Thymus (tissue), 11 donors: ENCODE measurements around the gene KNDC1. TPM values are rescaled to one million over a fixed set of nuclear protein-coding genes. Genes with fewer than 3 reads are reported as not detected.

Experiments
- DNase-seq, 9 donors: peaks; one replicate each; pipeline ENCODE4 v3.0.0-alpha.2; 2013; ENCODE audit warnings: low spot score in 9 of 9, low read depth in 6 of 9, missing footprints in 1 of 9
- H3K27ac ChIP-seq, 2 donors: one replicate each; pipeline ENCODE4 v1.5.1; 2013; ENCODE audit warnings: control low read depth in 1 of 2, low read depth in 1 of 2, low read length in 1 of 2, mild to moderate bottlenecking in 1 of 2, moderate library complexity in 1 of 2
- H3K27me3 ChIP-seq, 2 donors: one replicate each; pipeline ENCODE4 v1.5.1; 2013; ENCODE audit warnings: low read length in 1 of 2; ENCODE audit not compliant: control insufficient read depth in 2 of 2, insufficient read depth in 1 of 2
- H3K36me3 ChIP-seq, 2 donors: one replicate each; pipeline ENCODE4 v1.5.1; 2013; ENCODE audit warnings: low read length in 1 of 2, mild to moderate bottlenecking in 1 of 2, moderate library complexity in 1 of 2; ENCODE audit not compliant: control insufficient read depth in 2 of 2, insufficient read depth in 2 of 2
- H3K4me1 ChIP-seq, 2 donors: one replicate each; pipeline ENCODE4 v1.5.1; 2013; ENCODE audit warnings: low read length in 2 of 2; ENCODE audit not compliant: control insufficient read depth in 2 of 2, insufficient read depth in 2 of 2
- H3K4me3 ChIP-seq, 2 donors: one replicate each; pipeline ENCODE4 v1.5.1; 2013; ENCODE audit warnings: low read length in 2 of 2, control low read depth in 1 of 2, mild to moderate bottlenecking in 1 of 2
- H3K9me3 ChIP-seq, 2 donors: one replicate each; pipeline ENCODE4 v1.5.1; 2013; ENCODE audit warnings: low read length in 1 of 2, mild to moderate bottlenecking in 1 of 2; ENCODE audit not compliant: control insufficient read depth in 2 of 2, insufficient read depth in 1 of 2
- WGBS: extraction: QIAGEN DNeasy Blood & Tissue Kit; methylation state at CpG from one replicate; pipeline ENCODE4 v1.1.7; 2013; 5-methylcytosine and 5-hydroxymethylcytosine counted together
- polyA plus RNA-seq: library from polyadenylated mRNA; stranded (reverse); fragments of 200-250 nt; gene quantifications from one replicate; pipeline ENCODE4 v1.2.3, GENCODE V29; 2013
- total RNA-seq: library from RNA; stranded (reverse); fragments of 120-200 nt; gene quantifications from one replicate; pipeline ENCODE4 v1.2.4, GENCODE V29; 2013
- donor health status: healthy.

The KNDC1 gene
- total and polyA plus RNA-seq, 2 donors: 0.02 to 0.19 TPM

DNA sequence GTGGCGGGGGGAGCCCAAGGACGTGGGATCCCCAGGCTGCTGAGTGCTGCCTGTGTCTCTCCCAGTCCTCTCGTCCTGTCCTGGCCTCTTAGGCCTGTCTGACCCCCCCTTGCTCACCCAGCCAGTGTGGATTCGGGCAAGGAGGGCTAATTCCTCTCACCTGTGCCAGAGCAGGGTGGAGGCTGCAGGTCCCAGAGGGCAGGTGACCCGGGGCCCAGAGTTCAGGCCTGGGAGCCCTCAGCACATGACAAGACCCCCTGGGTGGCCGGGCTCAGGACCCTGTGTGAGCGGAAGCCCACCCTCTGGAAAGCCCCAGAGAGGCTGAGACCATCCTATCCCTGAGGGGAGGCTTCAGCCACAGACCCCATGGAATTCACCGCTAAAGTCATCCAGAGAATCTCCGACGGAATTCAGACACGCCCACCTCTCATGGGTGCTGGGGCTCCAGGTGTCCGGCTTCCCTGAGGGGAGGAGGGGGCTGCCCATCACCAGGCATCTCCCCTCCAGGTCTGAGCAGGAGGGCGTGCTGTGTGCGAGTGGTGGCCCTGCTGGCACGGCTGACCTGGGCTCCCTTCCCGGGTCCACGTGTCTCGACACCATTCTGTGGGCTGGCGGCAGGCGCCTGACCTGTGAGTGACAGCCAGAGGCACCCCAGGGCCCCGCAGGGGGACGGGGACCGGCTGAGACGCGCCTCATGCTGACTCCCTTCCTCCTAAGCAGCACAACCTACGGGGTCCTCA, 5.0 kb downstream of the KNDC1 start:
- WGBS: 86% methylated on average over 26 of the region's 26 CpGs
- no peak overlapping the region for H3K27ac ChIP-seq
- H3K9me3 ChIP-seq: no peaks in the 10 kb centered on the region
- no peak overlapping the region for H3K4me3 ChIP-seq
- no peaks in the 10 kb centered on the region for H3K36me3 ChIP-seq
- no peak for DNase-seq
- no peaks in the 10 kb centered on the region for H3K4me1 ChIP-seq
- H3K27me3 ChIP-seq: peaks cover 18 to 27% of the 10 kb centered on the region in 2 donors

- 94% methylated on average over 40 of the region's 40 CpGs for WGBS
Observed at GRCh38 chr10:133165556-133166503, 5.8 kb downstream of the KNDC1 start.

DNA sequence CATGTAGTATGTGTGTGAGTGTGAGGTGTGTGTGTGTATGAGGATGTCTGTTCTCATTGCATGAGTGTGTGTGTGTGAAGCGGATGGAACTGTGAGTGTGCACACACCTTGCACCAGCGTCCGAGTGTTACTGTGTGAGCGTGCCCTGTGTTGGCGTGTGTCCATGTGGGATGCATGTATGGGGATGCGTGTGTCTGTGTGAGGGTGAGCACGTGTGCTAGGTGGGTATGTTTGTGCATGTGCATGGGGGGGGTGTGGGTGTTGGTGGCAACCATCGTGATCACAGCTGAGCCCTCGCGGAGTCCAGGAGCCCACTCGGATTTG, 6.4 kb downstream of the KNDC1 start:
- peaks cover 4 to 15% of the 10 kb centered on the region in 2 donors for H3K27me3 ChIP-seq
- H3K4me3 ChIP-seq: no peak overlapping the region
- 93% methylated on average over 11 of the region's 11 CpGs for WGBS
- no peaks in the 10 kb centered on the region for H3K36me3 ChIP-seq
- no peak overlapping the region for H3K27ac ChIP-seq
- H3K9me3 ChIP-seq: no peaks in the 10 kb centered on the region
- no peak for DNase-seq
- no peaks in the 10 kb centered on the region for H3K4me1 ChIP-seq

More at GRCh38 chr10:133165556-133166503, 5.8 kb downstream of the KNDC1 start:
- no peaks in the 10 kb centered on the region for H3K36me3 ChIP-seq
- H3K4me3 ChIP-seq: no peak overlapping the region
- DNase-seq: no peak
- H3K9me3 ChIP-seq: no peaks in the 10 kb centered on the region
- H3K4me1 ChIP-seq: no peaks in the 10 kb centered on the region
- no peak overlapping the region for H3K27ac ChIP-seq
- peaks cover 10 to 22% of the 10 kb centered on the region in 2 donors for H3K27me3 ChIP-seq

- Histone ChIP-seq H3K27me3 (peaks cover 0 to 9% of the 10 kb centered on the region in 2 donors), H3K9me3 (no peaks in the 10 kb centered on the region), H3K36me3 (no peaks in the 10 kb centered on the region), H3K4me1 (no peaks in the 10 kb centered on the region), H3K27ac (no peak overlapping the region), H3K4me3 (no peak overlapping the region)
- DNase-seq: no peak
- 94% methylated on average over 66 of the region's 66 CpGs for WGBS
Observed at GRCh38 chr10:133166828-133167692, 7.0 kb downstream of the KNDC1 start.

- DNase-seq: no peak
Observed at GRCh38 chr10:133167693-133168616, 7.9 kb downstream of the KNDC1 start.

DNA sequence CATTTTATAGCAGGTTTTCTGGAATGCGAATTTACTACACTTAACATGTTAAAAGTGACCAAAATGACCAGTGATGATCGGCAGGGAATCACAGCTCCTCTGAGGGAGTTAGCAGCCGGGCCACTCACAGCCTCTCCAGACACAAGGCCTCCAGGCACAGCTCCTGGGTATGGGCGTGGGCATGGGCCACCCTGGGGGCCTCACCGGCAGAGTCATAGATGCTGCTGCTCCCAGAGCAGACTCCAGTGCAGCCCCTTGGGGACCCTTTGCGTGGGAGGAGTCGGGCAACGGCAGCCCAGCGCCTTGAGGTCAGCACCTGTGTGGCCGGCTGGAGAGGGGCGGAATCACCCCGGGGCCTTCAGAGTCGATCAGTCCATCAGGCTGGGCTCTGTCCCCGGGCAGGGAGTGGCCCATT, 8.6 kb downstream of the KNDC1 start:
- H3K4me1 ChIP-seq: no peaks in the 10 kb centered on the region
- no peaks in the 10 kb centered on the region for H3K36me3 ChIP-seq
- whole genome bisulfite sequencing: 95% methylated on average over 14 of the region's 14 CpGs
- no peak overlapping the region for H3K27ac ChIP-seq
- H3K27me3 ChIP-seq: no peaks in the 10 kb centered on the region
- no peaks in the 10 kb centered on the region for H3K9me3 ChIP-seq
- DNase-seq: no peak
- no peak overlapping the region for H3K4me3 ChIP-seq

More at GRCh38 chr10:133167693-133168616, 7.9 kb downstream of the KNDC1 start:
- Histone ChIP-seq H3K27me3 (peaks cover 0 to under 1% of the 10 kb centered on the region in 2 donors), H3K4me1 (no peaks in the 10 kb centered on the region), H3K36me3 (no peaks in the 10 kb centered on the region), H3K27ac (no peak overlapping the region), H3K9me3 (no peaks in the 10 kb centered on the region), H3K4me3 (no peak overlapping the region)
- WGBS: 94% methylated on average over 37 of the region's 37 CpGs

GRCh38 chr10:133169173-133169947, 9.3 kb downstream of the KNDC1 start:
- no peaks in the 10 kb centered on the region for H3K27me3 ChIP-seq
- no peak overlapping the region for H3K27ac ChIP-seq
- WGBS: 94% methylated on average over 30 of the region's 30 CpGs
- H3K9me3 ChIP-seq: no peaks in the 10 kb centered on the region
- H3K4me3 ChIP-seq: no peak overlapping the region
- no peaks in the 10 kb centered on the region for H3K4me1 ChIP-seq
- DNase-seq: no peak
- no peaks in the 10 kb centered on the region for H3K36me3 ChIP-seq
